Cardiac muscle cell (in vitro differentiated cells and primary cell): ENCODE data around the gene PLPP3. TPM values are rescaled to one million over a fixed set of nuclear protein-coding genes. Genes with fewer than 3 reads are reported as not detected.

ENCODE experiments used
- DNase-seq, 2 donors: peaks; one replicate each; pipeline versions ENCODE4 v3.0.0 to v3.0.0-alpha.2; 2010 to 2017; ENCODE audit warnings: low read depth in 1 of 2, low spot score in 1 of 2
- H3K27ac ChIP-seq: fragments of 200-600 bp; sonication (generic); 2 replicates; pipeline ENCODE4 v1.5.1; 2016
- H3K27me3 ChIP-seq: fragments of 200-600 bp; sonication (generic); 2 replicates; pipeline ENCODE4 v1.6.0; 2016; ENCODE audit warnings: control low read depth
- H3K36me3 ChIP-seq: fragments of 200-600 bp; sonication (generic); 2 replicates; pipeline ENCODE4 v1.5.1; 2016; ENCODE audit warnings: control low read depth
- H3K4me1 ChIP-seq: fragments of 200-600 bp; sonication (generic); 2 replicates; pipeline ENCODE4 v1.8.1; 2017; ENCODE audit warnings: low read depth, mild to moderate bottlenecking, mixed run types
- H3K4me3 ChIP-seq: fragments of 200-600 bp; sonication (generic); 2 replicates; pipeline ENCODE4 v1.5.1; 2016; ENCODE audit warnings: mild to moderate bottlenecking
- H3K9me3 ChIP-seq: fragments of 200-600 bp; sonication (generic); 2 replicates; pipeline ENCODE4 v1.5.1; 2017; ENCODE audit warnings: low read depth, mild to moderate bottlenecking, control low read depth
- CTCF ChIP-seq: IDR thresholded peaks from 2 replicates; pipeline ENCODE4 v1.5.1; 2012; ENCODE audit warnings: low read depth, mild to moderate bottlenecking, low read length
- polyA plus RNA-seq: library from polyadenylated mRNA; unstranded; fragments of >200 nt; fragmentation: Nextera tagmentation; extraction: Ambion mirVana; gene quantifications from 2 replicates; pipeline ENCODE4 v1.2.1, GENCODE V29; 2016
- total RNA-seq: library from RNA; depleted of rRNA; stranded (reverse); fragments of >200 nt; gene quantifications from 2 replicates; pipeline ENCODE4 v1.2.3, GENCODE V29; 2016

Gene PLPP3
- total and polyA plus RNA-seq, 2 experiments from 2014 or later: 41.4 to 58.2 TPM

- Histone ChIP-seq H3K4me3 (no peak overlapping the region), H3K27me3 (peaks cover 6% of the 10 kb centered on the region), H3K4me1 (no peaks in the 10 kb centered on the region), H3K36me3 (no peaks in the 10 kb centered on the region), H3K27ac (no peak overlapping the region), H3K9me3 (no peaks in the 10 kb centered on the region)
- no peak for TF ChIP-seq CTCF
- no peak for DNase-seq
Measured at GRCh38 chr1:56483104-56483503, 96.3 kb downstream of the PLPP3 start.

- H3K27me3 ChIP-seq: peaks cover 6% of the 10 kb centered on the region
- no peak for DNase-seq
- H3K36me3 ChIP-seq: no peaks in the 10 kb centered on the region
- no peaks in the 10 kb centered on the region for H3K4me1 ChIP-seq
- H3K27ac ChIP-seq: no peak overlapping the region
- no peak overlapping the region for H3K4me3 ChIP-seq
- TF ChIP-seq CTCF: no peak
- H3K9me3 ChIP-seq: no peaks in the 10 kb centered on the region
Measured at GRCh38 chr1:56482486-56482885, 96.9 kb downstream of the PLPP3 start.

- TF ChIP-seq CTCF: no peak
- Histone ChIP-seq H3K36me3 (no peaks in the 10 kb centered on the region), H3K4me1 (no peaks in the 10 kb centered on the region), H3K27ac (no peak overlapping the region), H3K4me3 (no peak overlapping the region), H3K9me3 (no peaks in the 10 kb centered on the region), H3K27me3 (peaks cover 6% of the 10 kb centered on the region)
- no peak for DNase-seq
Measured at GRCh38 chr1:56481140-56481694, 98.1 kb downstream of the PLPP3 start.

- Histone ChIP-seq H3K36me3 (no peaks in the 10 kb centered on the region), H3K27me3 (peaks cover 6% of the 10 kb centered on the region), H3K4me3 (no peak overlapping the region), H3K9me3 (no peaks in the 10 kb centered on the region), H3K4me1 (no peaks in the 10 kb centered on the region), H3K27ac (no peak overlapping the region)
- TF ChIP-seq CTCF: no peak
- DNase-seq: no peak
Measured at GRCh38 chr1:56478734-56479133, 100.6 kb downstream of the PLPP3 start.

GRCh38 chr1:56477164-56478111, 101.9 kb downstream of the PLPP3 start:
- peaks cover 6% of the 10 kb centered on the region for H3K27me3 ChIP-seq
- DNase-seq: peak in 1 of 2 donors; percentile 87
- no peaks in the 10 kb centered on the region for H3K4me1 ChIP-seq
- peak overlapping the region; percentile 52 for H3K4me3 ChIP-seq
- no peak for TF ChIP-seq CTCF
- H3K27ac ChIP-seq: no peak overlapping the region
- H3K9me3 ChIP-seq: no peaks in the 10 kb centered on the region
- H3K36me3 ChIP-seq: no peaks in the 10 kb centered on the region
